H1 (cell line): Measurements from ENCODE around the gene LIMA1. TPM values are rescaled to one million over a fixed set of nuclear protein-coding genes. Genes with fewer than 3 reads are reported as not detected.
A peak's percentile ranks its signal among the peaks of the same experiment; 100 is the strongest.

Source experiments
- CTCF ChIA-PET: fragments of 300-600 bp; sonication (Branson Sonifier 250); formaldehyde crosslinking; loops from one replicate; lab custom pipeline; 2021; ENCODE audit not compliant: partially characterized antibody; lab: Charles Lee
- POLR2A ChIA-PET: fragments of 300-600 bp; sonication (Branson Sonifier 250); formaldehyde crosslinking; loops from one replicate; lab custom pipeline; 2021; ENCODE audit warnings: inconsistent platforms; ENCODE audit not compliant: partially characterized antibody; lab: Charles Lee
- DNase-seq, 2 experiments: peaks; one replicate each; pipeline versions ENCODE4 v3.0.0 to v3.0.0-alpha.2; 2010 to 2022; ENCODE audit warnings: low spot score in 2 of 2, low read depth in 1 of 2, mixed read lengths in 1 of 2
- FAIRE-seq: peaks from 2 replicates; lab custom pipeline; 2011; peaks lifted over from hg19 to GRCh38; lab: Jason Lieb, UNC
- H2AFZ ChIP-seq: 2 replicates; pipeline ENCODE4 v1.8.1; 2012; ENCODE audit warnings: low read length, inconsistent platforms
- H2AK5ac ChIP-seq: 2 replicates; pipeline ENCODE4 v1.6.1; 2013; ENCODE audit warnings: low read depth, low read length
- H2BK120ac ChIP-seq: replicated peaks from 2 replicates; pipeline ENCODE3; 2013; ENCODE audit warnings: low read depth, low read length, inconsistent platforms
- H2BK12ac ChIP-seq: 2 replicates; pipeline ENCODE4 v1.6.1; 2013; ENCODE audit warnings: low read depth, low read length
- H2BK15ac ChIP-seq: 2 replicates; pipeline ENCODE4 v1.6.1; 2013; ENCODE audit warnings: low read length
- H2BK20ac ChIP-seq: 2 replicates; pipeline ENCODE4 v1.6.1; 2013; ENCODE audit warnings: low read length
- H2BK5ac ChIP-seq: 2 replicates; pipeline ENCODE4 v1.6.1; 2013; ENCODE audit warnings: low read depth, low read length
- H3K14ac ChIP-seq: 2 replicates; pipeline ENCODE4 v1.6.1; 2013; ENCODE audit warnings: inconsistent platforms; ENCODE audit not compliant: insufficient read length
- H3K18ac ChIP-seq: 2 replicates; pipeline ENCODE4 v1.6.1; 2013; ENCODE audit warnings: low read length; ENCODE audit errors: extremely low read depth
- H3K23ac ChIP-seq: 2 replicates; pipeline ENCODE4 v1.6.1; 2013; ENCODE audit warnings: inconsistent platforms; ENCODE audit not compliant: insufficient read length
- H3K23me2 ChIP-seq: 2 replicates; pipeline ENCODE4 v1.6.1; 2013; ENCODE audit warnings: low read depth, low read length
- H3K27ac ChIP-seq: 2 replicates; pipeline ENCODE4 v1.6.1; 2011; ENCODE audit warnings: low read depth, low read length, inconsistent platforms
- H3K27me3 ChIP-seq, 4 experiments: replicated peaks in 1 of 4; 1 replicate in 1 of 4; 2 replicates in 3 of 4; pipeline versions ENCODE4 v1.6.1 to v1.8.1; 2011 to 2013; ENCODE audit warnings: low read length in 3 of 4, mild to moderate bottlenecking in 3 of 4, inconsistent platforms in 2 of 4, mixed read lengths in 2 of 4, moderate library complexity in 1 of 4; ENCODE audit not compliant: control insufficient read depth in 3 of 4, insufficient read depth in 3 of 4; ENCODE audit errors: extremely low read depth in 1 of 4
- H3K36me3 ChIP-seq, 4 experiments: 2 replicates each; pipeline versions ENCODE4 v1.6.1 to v1.8.1; 2011 to 2013; ENCODE audit warnings: mild to moderate bottlenecking in 4 of 4, low read length in 3 of 4, moderate library complexity in 2 of 4, control low read depth in 1 of 4, inconsistent platforms in 1 of 4; ENCODE audit not compliant: insufficient read depth in 4 of 4, control insufficient read depth in 2 of 4
- H3K4ac ChIP-seq: replicated peaks from 2 replicates; pipeline ENCODE3; 2013; ENCODE audit warnings: low read length, low read depth, mixed read lengths, inconsistent platforms; ENCODE audit not compliant: insufficient read length
- H3K4me1 ChIP-seq, 4 experiments: replicated peaks in 1 of 4; 1 replicate in 1 of 4; 2 replicates in 3 of 4; pipeline versions ENCODE4 v1.6.1 to v1.8.1; 2011 to 2013; ENCODE audit warnings: low read length in 3 of 4, inconsistent platforms in 2 of 4, mixed read lengths in 1 of 4; ENCODE audit not compliant: insufficient read depth in 4 of 4, control insufficient read depth in 3 of 4
- H3K4me2 ChIP-seq, 2 experiments: 2 replicates each; pipeline versions ENCODE4 v1.6.1 to v1.8.1; 2011 to 2013; ENCODE audit warnings: low read depth in 2 of 2, low read length in 2 of 2, control low read depth in 1 of 2, inconsistent platforms in 1 of 2, mild to moderate bottlenecking in 1 of 2; ENCODE audit not compliant: insufficient read depth in 1 of 2
- H3K4me3 ChIP-seq, 4 experiments: fragments of 200-600, 300-600 bp in 1 of 4; sonication (generic), shearing (Covaris generic), sonication (Bioruptor Twin) in 1 of 4; 2 replicates each; pipeline versions ENCODE4 v1.5.1 to v1.8.1; 2011 to 2016; ENCODE audit warnings: low read length in 4 of 4, low read depth in 3 of 4, control low read depth in 2 of 4, inconsistent platforms in 2 of 4, mild to moderate bottlenecking in 2 of 4, mixed read lengths in 1 of 4, moderate library complexity in 1 of 4; ENCODE audit not compliant: insufficient read depth in 2 of 4; ENCODE audit errors: extremely low read depth in 1 of 4
- H3K56ac ChIP-seq: replicated peaks from 2 replicates; pipeline ENCODE3; 2013; ENCODE audit warnings: low read depth, mild to moderate bottlenecking, mixed read lengths, low read length, inconsistent platforms; ENCODE audit not compliant: insufficient read length
- H3K79me1 ChIP-seq: 2 replicates; pipeline ENCODE4 v1.6.1; 2013; ENCODE audit warnings: low read depth, low read length, control low read depth
- H3K79me2 ChIP-seq, 2 experiments: 2 replicates each; pipeline versions ENCODE4 v1.6.1 to v1.8.1; 2012 to 2013; ENCODE audit warnings: low read length in 2 of 2, mild to moderate bottlenecking in 2 of 2, inconsistent platforms in 1 of 2; ENCODE audit not compliant: insufficient read depth in 2 of 2, control insufficient read depth in 1 of 2
- H3K9ac ChIP-seq, 4 experiments: replicated peaks in 1 of 4; 1 replicate in 1 of 4; 2 replicates in 3 of 4; pipeline versions ENCODE4 v1.6.1 to v1.8.1; 2011 to 2013; ENCODE audit warnings: low read depth in 3 of 4, low read length in 3 of 4, control low read depth in 2 of 4, mild to moderate bottlenecking in 2 of 4, moderate library complexity in 2 of 4, inconsistent platforms in 1 of 4; ENCODE audit errors: extremely low read depth in 1 of 4
- H3K9me3 ChIP-seq, 2 experiments: 2 replicates each; pipeline versions ENCODE4 v1.6.1 to v1.8.1; 2012 to 2013; ENCODE audit warnings: mild to moderate bottlenecking in 2 of 2, moderate library complexity in 2 of 2, control low read depth in 1 of 2, inconsistent platforms in 1 of 2, low read depth in 1 of 2, low read length in 1 of 2, mixed read lengths in 1 of 2; ENCODE audit not compliant: insufficient read depth in 2 of 2
- H4K20me1 ChIP-seq, 2 experiments: replicated peaks in 1 of 2; 2 replicates each; pipeline versions ENCODE3 to v1.8.1; 2011 to 2013; ENCODE audit warnings: inconsistent platforms in 2 of 2, low read length in 2 of 2, mild to moderate bottlenecking in 1 of 2; ENCODE audit not compliant: insufficient read depth in 2 of 2, control insufficient read depth in 1 of 2
- H4K5ac ChIP-seq: 2 replicates; pipeline ENCODE4 v1.6.1; 2013; ENCODE audit warnings: low read length, low read depth, mixed read lengths, inconsistent platforms; ENCODE audit not compliant: insufficient read length
- H4K8ac ChIP-seq: 2 replicates; pipeline ENCODE4 v1.8.0; 2013; ENCODE audit warnings: mild to moderate bottlenecking, moderate library complexity, low read length, inconsistent platforms; ENCODE audit not compliant: insufficient read depth; ENCODE audit errors: extremely low read depth
- H4K91ac ChIP-seq: replicated peaks from 2 replicates; pipeline ENCODE3; 2013; ENCODE audit warnings: low read length, mixed read lengths, inconsistent platforms; ENCODE audit not compliant: insufficient read length
- EGR1 ChIP-seq: IDR thresholded peaks from 2 replicates; pipeline ENCODE4 v1.6.1; 2011; ENCODE audit warnings: low read depth, low read length, borderline replicate concordance
- FOSL1 ChIP-seq: IDR thresholded peaks from 2 replicates; pipeline ENCODE4 v1.6.1; 2011; ENCODE audit warnings: mild to moderate bottlenecking, low read depth, low read length, moderate library complexity; ENCODE audit not compliant: insufficient read depth
- MAX ChIP-seq: IDR thresholded peaks from 2 replicates; pipeline ENCODE4 v1.6.1; 2012; ENCODE audit warnings: inconsistent platforms
- WGBS, 2 experiments: shearing (Covaris generic) in 1 of 2; methylation state at CpG; one replicate each; pipeline versions ENCODE4 v1.1.6 to v1.1.7; 2013 to 2015; ENCODE audit warnings: low lambda C conversion rate in 2 of 2, mixed read lengths in 2 of 2, inconsistent platforms in 1 of 2, low coverage in 1 of 2, missing lambda C conversion rate in 1 of 2; ENCODE audit not compliant: insufficient replicate concordance in 2 of 2, insufficient coverage in 1 of 2, insufficient read length in 1 of 2; ENCODE audit errors: extremely low coverage in 1 of 2, missing lambda C conversion rate in 1 of 2; 5-methylcytosine and 5-hydroxymethylcytosine counted together
- polyA plus RNA-seq, 7 experiments: library from polyadenylated mRNA; depleted of rRNA in 3 of 7; stranded (reverse) in 5 of 7; unstranded in 2 of 7; fragments of >200 nt in 5 of 7; fragments of 200-250 nt in 2 of 7; gene quantifications; 1 replicate in 5 of 7; 2 replicates in 1 of 7; 4 replicates in 1 of 7; pipeline versions ENCODE4 v1.2.1 to v1.2.3, GENCODE V29; 2011 to 2013; ENCODE audit warnings: missing spikeins in 2 of 7, mixed read lengths in 2 of 7
- total RNA-seq: library from RNA; stranded (reverse); fragmentation: NEBNext Ultra II Directional; extraction: Animal tissue kit (Norgen Biotek cat#: 25700); gene quantifications from 2 replicates; pipeline ENCODE4 v1.2.1, GENCODE V29; 2021

LIMA1 gene
- total and polyA plus RNA-seq, 2 of the 8 experiments (the other 6 are each of a cell fraction or from before 2014, with no cell fraction given), result 12.7 to 47.6 TPM

GRCh38 chr12:50166799-50167048, 116.6 kb downstream of the LIMA1 start:
- DNase-seq (no peak), FAIRE-seq (no peak)
- H4K91ac ChIP-seq, result no peak overlapping the region
- H3K4me2 ChIP-seq, result peak overlapping the region; percentile 88 to 93
- no peak overlapping the region for H3K14ac ChIP-seq
- no peaks in the 10 kb centered on the region for H3K27me3 ChIP-seq
- no peaks in the 10 kb centered on the region for H3K79me1 ChIP-seq
- H3K4me3 ChIP-seq, result peak overlapping the region; percentile 51 to 91 (median 82)
- H2AFZ ChIP-seq, result 0 out of 2 replicates have a peak overlapping the region, but pooled peaks have one; percentile 3
- no peak overlapping the region for H3K4ac ChIP-seq
- WGBS, 2 experiments, result 1% methylated on average over 9 of the region's 12 CpGs; no CpG with 5 or more reads in 1 of the 2 experiments
- peaks cover 0 to 2% of the 10 kb centered on the region in 2 experiments for H4K20me1 ChIP-seq
- H3K56ac ChIP-seq, result no peak overlapping the region
- ChIA-PET POLR2A (interaction anchor here (0.7 to 3.3 kb wide), 31 partner anchors 9 to 235 kb away, joined by 3 to 33 read pairs (median 4); partner anchors contain the start of genes COX14, GPD1, LIMA1 and SMARCD1), CTCF (interaction anchor here (0.6 to 6.0 kb wide), 13 partner anchors 9 to 128 kb away, joined by 3 to 28 read pairs (median 5); partner anchors contain the start of gene SMARCD1)
- no peak overlapping the region for H4K5ac ChIP-seq
- H3K4me1 ChIP-seq, result peaks cover 0 to 2% (median 0%) of the 10 kb centered on the region in 4 experiments; a peak in 2 of 7 replicates
- no peak overlapping the region for H2AK5ac ChIP-seq
- H3K9ac ChIP-seq, result peak overlapping the region in 3 of 4 experiments; percentile 67 to 88 (median 84); a peak in 6 of 7 replicates
- H2BK5ac ChIP-seq, result peak overlapping the region; percentile 86
- TF ChIP-seq FOSL1 (no peak), MAX (peak; percentile 26; the same call in 1 of the 2 replicates), EGR1 (peak; percentile 37; the same call in 1 of the 2 replicates)
- no peak overlapping the region for H2BK20ac ChIP-seq
- no peak overlapping the region for H4K8ac ChIP-seq
- peaks cover 5% of the 10 kb centered on the region for H3K23me2 ChIP-seq
- H3K9me3 ChIP-seq, result no peaks in the 10 kb centered on the region
- H3K23ac ChIP-seq, result no peak overlapping the region
- peaks cover 10 to 48% of the 10 kb centered on the region in 2 experiments for H3K79me2 ChIP-seq
- H3K27ac ChIP-seq, result peak overlapping the region; percentile 74
- H3K18ac ChIP-seq, result peak overlapping the region; percentile 76
- no peaks in the 10 kb centered on the region; a peak in 1 of 8 replicates for H3K36me3 ChIP-seq
- peak overlapping the region; percentile 71; the same call in 1 of the 2 replicates for H2BK12ac ChIP-seq
- no peak overlapping the region for H2BK15ac ChIP-seq
- no peak overlapping the region for H2BK120ac ChIP-seq
